H1 (cell line): ENCODE measurements around the gene VENTX. TPM values are rescaled to one million over a fixed set of nuclear protein-coding genes. Genes with fewer than 3 reads are reported as not detected.

ENCODE experiments used
- CTCF ChIA-PET: fragments of 300-600 bp; sonication (Branson Sonifier 250); formaldehyde crosslinking; loops from one replicate; lab custom pipeline; 2021; ENCODE audit not compliant: partially characterized antibody; lab: Charles Lee
- POLR2A ChIA-PET: fragments of 300-600 bp; sonication (Branson Sonifier 250); formaldehyde crosslinking; loops from one replicate; lab custom pipeline; 2021; ENCODE audit warnings: inconsistent platforms; ENCODE audit not compliant: partially characterized antibody; lab: Charles Lee
- DNase-seq, 2 experiments: peaks; one replicate each; pipeline versions ENCODE4 v3.0.0 to v3.0.0-alpha.2; 2010 to 2022; ENCODE audit warnings: low spot score in 2 of 2, low read depth in 1 of 2, mixed read lengths in 1 of 2
- FAIRE-seq: peaks from 2 replicates; lab custom pipeline; 2011; peaks lifted over from hg19 to GRCh38; lab: Jason Lieb, UNC
- H2AFZ ChIP-seq: 2 replicates; pipeline ENCODE4 v1.8.1; 2012; ENCODE audit warnings: low read length, inconsistent platforms
- H2AK5ac ChIP-seq: 2 replicates; pipeline ENCODE4 v1.6.1; 2013; ENCODE audit warnings: low read depth, low read length
- H2BK120ac ChIP-seq: replicated peaks from 2 replicates; pipeline ENCODE3; 2013; ENCODE audit warnings: low read depth, low read length, inconsistent platforms
- H2BK12ac ChIP-seq: 2 replicates; pipeline ENCODE4 v1.6.1; 2013; ENCODE audit warnings: low read depth, low read length
- H2BK15ac ChIP-seq: 2 replicates; pipeline ENCODE4 v1.6.1; 2013; ENCODE audit warnings: low read length
- H2BK20ac ChIP-seq: 2 replicates; pipeline ENCODE4 v1.6.1; 2013; ENCODE audit warnings: low read length
- H2BK5ac ChIP-seq: 2 replicates; pipeline ENCODE4 v1.6.1; 2013; ENCODE audit warnings: low read depth, low read length
- H3K14ac ChIP-seq: 2 replicates; pipeline ENCODE4 v1.6.1; 2013; ENCODE audit warnings: inconsistent platforms; ENCODE audit not compliant: insufficient read length
- H3K18ac ChIP-seq: 2 replicates; pipeline ENCODE4 v1.6.1; 2013; ENCODE audit warnings: low read length; ENCODE audit errors: extremely low read depth
- H3K23ac ChIP-seq: 2 replicates; pipeline ENCODE4 v1.6.1; 2013; ENCODE audit warnings: inconsistent platforms; ENCODE audit not compliant: insufficient read length
- H3K23me2 ChIP-seq: 2 replicates; pipeline ENCODE4 v1.6.1; 2013; ENCODE audit warnings: low read depth, low read length
- H3K27ac ChIP-seq: 2 replicates; pipeline ENCODE4 v1.6.1; 2011; ENCODE audit warnings: low read depth, low read length, inconsistent platforms
- H3K27me3 ChIP-seq, 4 experiments: replicated peaks in 1 of 4; 1 replicate in 1 of 4; 2 replicates in 3 of 4; pipeline versions ENCODE4 v1.6.1 to v1.8.1; 2011 to 2013; ENCODE audit warnings: low read length in 3 of 4, mild to moderate bottlenecking in 3 of 4, inconsistent platforms in 2 of 4, mixed read lengths in 2 of 4, moderate library complexity in 1 of 4; ENCODE audit not compliant: control insufficient read depth in 3 of 4, insufficient read depth in 3 of 4; ENCODE audit errors: extremely low read depth in 1 of 4
- H3K36me3 ChIP-seq, 4 experiments: 2 replicates each; pipeline versions ENCODE4 v1.6.1 to v1.8.1; 2011 to 2013; ENCODE audit warnings: mild to moderate bottlenecking in 4 of 4, low read length in 3 of 4, moderate library complexity in 2 of 4, control low read depth in 1 of 4, inconsistent platforms in 1 of 4; ENCODE audit not compliant: insufficient read depth in 4 of 4, control insufficient read depth in 2 of 4
- H3K4ac ChIP-seq: replicated peaks from 2 replicates; pipeline ENCODE3; 2013; ENCODE audit warnings: low read length, low read depth, mixed read lengths, inconsistent platforms; ENCODE audit not compliant: insufficient read length
- H3K4me1 ChIP-seq, 4 experiments: replicated peaks in 1 of 4; 1 replicate in 1 of 4; 2 replicates in 3 of 4; pipeline versions ENCODE4 v1.6.1 to v1.8.1; 2011 to 2013; ENCODE audit warnings: low read length in 3 of 4, inconsistent platforms in 2 of 4, mixed read lengths in 1 of 4; ENCODE audit not compliant: insufficient read depth in 4 of 4, control insufficient read depth in 3 of 4
- H3K4me2 ChIP-seq, 2 experiments: 2 replicates each; pipeline versions ENCODE4 v1.6.1 to v1.8.1; 2011 to 2013; ENCODE audit warnings: low read depth in 2 of 2, low read length in 2 of 2, control low read depth in 1 of 2, inconsistent platforms in 1 of 2, mild to moderate bottlenecking in 1 of 2; ENCODE audit not compliant: insufficient read depth in 1 of 2
- H3K4me3 ChIP-seq, 4 experiments: fragments of 200-600, 300-600 bp in 1 of 4; sonication (generic), shearing (Covaris generic), sonication (Bioruptor Twin) in 1 of 4; 2 replicates each; pipeline versions ENCODE4 v1.5.1 to v1.8.1; 2011 to 2016; ENCODE audit warnings: low read length in 4 of 4, low read depth in 3 of 4, control low read depth in 2 of 4, inconsistent platforms in 2 of 4, mild to moderate bottlenecking in 2 of 4, mixed read lengths in 1 of 4, moderate library complexity in 1 of 4; ENCODE audit not compliant: insufficient read depth in 2 of 4; ENCODE audit errors: extremely low read depth in 1 of 4
- H3K56ac ChIP-seq: replicated peaks from 2 replicates; pipeline ENCODE3; 2013; ENCODE audit warnings: low read depth, mild to moderate bottlenecking, mixed read lengths, low read length, inconsistent platforms; ENCODE audit not compliant: insufficient read length
- H3K79me1 ChIP-seq: 2 replicates; pipeline ENCODE4 v1.6.1; 2013; ENCODE audit warnings: low read depth, low read length, control low read depth
- H3K79me2 ChIP-seq, 2 experiments: 2 replicates each; pipeline versions ENCODE4 v1.6.1 to v1.8.1; 2012 to 2013; ENCODE audit warnings: low read length in 2 of 2, mild to moderate bottlenecking in 2 of 2, inconsistent platforms in 1 of 2; ENCODE audit not compliant: insufficient read depth in 2 of 2, control insufficient read depth in 1 of 2
- H3K9ac ChIP-seq, 4 experiments: replicated peaks in 1 of 4; 1 replicate in 1 of 4; 2 replicates in 3 of 4; pipeline versions ENCODE4 v1.6.1 to v1.8.1; 2011 to 2013; ENCODE audit warnings: low read depth in 3 of 4, low read length in 3 of 4, control low read depth in 2 of 4, mild to moderate bottlenecking in 2 of 4, moderate library complexity in 2 of 4, inconsistent platforms in 1 of 4; ENCODE audit errors: extremely low read depth in 1 of 4
- H3K9me3 ChIP-seq, 2 experiments: 2 replicates each; pipeline versions ENCODE4 v1.6.1 to v1.8.1; 2012 to 2013; ENCODE audit warnings: mild to moderate bottlenecking in 2 of 2, moderate library complexity in 2 of 2, control low read depth in 1 of 2, inconsistent platforms in 1 of 2, low read depth in 1 of 2, low read length in 1 of 2, mixed read lengths in 1 of 2; ENCODE audit not compliant: insufficient read depth in 2 of 2
- H4K20me1 ChIP-seq, 2 experiments: replicated peaks in 1 of 2; 2 replicates each; pipeline versions ENCODE3 to v1.8.1; 2011 to 2013; ENCODE audit warnings: inconsistent platforms in 2 of 2, low read length in 2 of 2, mild to moderate bottlenecking in 1 of 2; ENCODE audit not compliant: insufficient read depth in 2 of 2, control insufficient read depth in 1 of 2
- H4K5ac ChIP-seq: 2 replicates; pipeline ENCODE4 v1.6.1; 2013; ENCODE audit warnings: low read length, low read depth, mixed read lengths, inconsistent platforms; ENCODE audit not compliant: insufficient read length
- H4K8ac ChIP-seq: 2 replicates; pipeline ENCODE4 v1.8.0; 2013; ENCODE audit warnings: mild to moderate bottlenecking, moderate library complexity, low read length, inconsistent platforms; ENCODE audit not compliant: insufficient read depth; ENCODE audit errors: extremely low read depth
- H4K91ac ChIP-seq: replicated peaks from 2 replicates; pipeline ENCODE3; 2013; ENCODE audit warnings: low read length, mixed read lengths, inconsistent platforms; ENCODE audit not compliant: insufficient read length
- BRCA1 ChIP-seq: IDR thresholded peaks from 2 replicates; pipeline ENCODE4 v1.6.1; 2012; ENCODE audit warnings: low read depth, low read length, improper control_type of control experiment
- CBX5 ChIP-seq: fragments of 300-800, 300-1000 bp; sonication (generic); IDR thresholded peaks from 2 replicates; pipeline ENCODE4 v1.7.1; 2016; ENCODE audit warnings: antibody characterized with exemption, low read length, low read depth
- EGR1 ChIP-seq: IDR thresholded peaks from 2 replicates; pipeline ENCODE4 v1.6.1; 2011; ENCODE audit warnings: low read depth, low read length, borderline replicate concordance
- KDM1A ChIP-seq: fragments of 200-600, 300-600 bp; sonication (generic); IDR thresholded peaks from 2 replicates; pipeline ENCODE4 v1.7.1; 2016; ENCODE audit warnings: mild to moderate bottlenecking, low read length, borderline replicate concordance
- NANOG ChIP-seq: IDR thresholded peaks from 2 replicates; pipeline ENCODE4 v1.6.1; 2011; ENCODE audit warnings: low read length, low read depth, mild to moderate bottlenecking, inconsistent platforms; ENCODE audit not compliant: insufficient read depth, poor library complexity, severe bottlenecking
- PHF8 ChIP-seq: fragments of 200-600 bp; sonication (generic); conservative IDR thresholded peaks from 2 replicates; pipeline ENCODE4 v1.7.1; 2012; ENCODE audit warnings: low read depth, mild to moderate bottlenecking, inconsistent platforms, low read length, moderate library complexity
- RXRA ChIP-seq: IDR thresholded peaks from 2 replicates; pipeline ENCODE4 v1.6.1; 2011; ENCODE audit warnings: low read depth, mild to moderate bottlenecking, low read length, moderate library complexity; ENCODE audit not compliant: insufficient read depth
- SIN3A ChIP-seq, 2 experiments: IDR thresholded peaks in 1 of 2; conservative IDR thresholded peaks in 1 of 2; 2 replicates each; pipeline ENCODE4 v1.6.1; 2011 to 2012; ENCODE audit warnings: low read length in 2 of 2, improper control_type of control experiment in 1 of 2, low read depth in 1 of 2, mild to moderate bottlenecking in 1 of 2
- SP4 ChIP-seq: IDR thresholded peaks from 2 replicates; pipeline ENCODE4 v1.6.1; 2012; ENCODE audit warnings: low read length, inconsistent platforms
- TAF1 ChIP-seq: IDR thresholded peaks from 2 replicates; pipeline ENCODE4 v1.6.1; 2011; ENCODE audit warnings: mild to moderate bottlenecking, low read depth, low read length
- WGBS, 2 experiments: shearing (Covaris generic) in 1 of 2; methylation state at CpG; one replicate each; pipeline versions ENCODE4 v1.1.6 to v1.1.7; 2013 to 2015; ENCODE audit warnings: low lambda C conversion rate in 2 of 2, mixed read lengths in 2 of 2, inconsistent platforms in 1 of 2, low coverage in 1 of 2, missing lambda C conversion rate in 1 of 2; ENCODE audit not compliant: insufficient replicate concordance in 2 of 2, insufficient coverage in 1 of 2, insufficient read length in 1 of 2; ENCODE audit errors: extremely low coverage in 1 of 2, missing lambda C conversion rate in 1 of 2; 5-methylcytosine and 5-hydroxymethylcytosine counted together
- polyA plus RNA-seq, 7 experiments: library from polyadenylated mRNA; depleted of rRNA in 3 of 7; stranded (reverse) in 5 of 7; unstranded in 2 of 7; fragments of >200 nt in 5 of 7; fragments of 200-250 nt in 2 of 7; gene quantifications; 1 replicate in 5 of 7; 2 replicates in 1 of 7; 4 replicates in 1 of 7; pipeline versions ENCODE4 v1.2.1 to v1.2.3, GENCODE V29; 2011 to 2013; ENCODE audit warnings: missing spikeins in 2 of 7, mixed read lengths in 2 of 7
- total RNA-seq: library from RNA; stranded (reverse); fragmentation: NEBNext Ultra II Directional; extraction: Animal tissue kit (Norgen Biotek cat#: 25700); gene quantifications from 2 replicates; pipeline ENCODE4 v1.2.1, GENCODE V29; 2021
- TF ChIP-seq, protein P1 (sequence below): IDR thresholded peaks from 2 replicates; pipeline ENCODE4 v1.6.1; 2011; ENCODE audit warnings: low read length, improper control_type of control experiment

VENTX gene
- total and polyA plus RNA-seq, 2 of the 8 experiments (the other 6 are each of a cell fraction or from before 2014, with no cell fraction given), result 5.6 TPM

DNA sequence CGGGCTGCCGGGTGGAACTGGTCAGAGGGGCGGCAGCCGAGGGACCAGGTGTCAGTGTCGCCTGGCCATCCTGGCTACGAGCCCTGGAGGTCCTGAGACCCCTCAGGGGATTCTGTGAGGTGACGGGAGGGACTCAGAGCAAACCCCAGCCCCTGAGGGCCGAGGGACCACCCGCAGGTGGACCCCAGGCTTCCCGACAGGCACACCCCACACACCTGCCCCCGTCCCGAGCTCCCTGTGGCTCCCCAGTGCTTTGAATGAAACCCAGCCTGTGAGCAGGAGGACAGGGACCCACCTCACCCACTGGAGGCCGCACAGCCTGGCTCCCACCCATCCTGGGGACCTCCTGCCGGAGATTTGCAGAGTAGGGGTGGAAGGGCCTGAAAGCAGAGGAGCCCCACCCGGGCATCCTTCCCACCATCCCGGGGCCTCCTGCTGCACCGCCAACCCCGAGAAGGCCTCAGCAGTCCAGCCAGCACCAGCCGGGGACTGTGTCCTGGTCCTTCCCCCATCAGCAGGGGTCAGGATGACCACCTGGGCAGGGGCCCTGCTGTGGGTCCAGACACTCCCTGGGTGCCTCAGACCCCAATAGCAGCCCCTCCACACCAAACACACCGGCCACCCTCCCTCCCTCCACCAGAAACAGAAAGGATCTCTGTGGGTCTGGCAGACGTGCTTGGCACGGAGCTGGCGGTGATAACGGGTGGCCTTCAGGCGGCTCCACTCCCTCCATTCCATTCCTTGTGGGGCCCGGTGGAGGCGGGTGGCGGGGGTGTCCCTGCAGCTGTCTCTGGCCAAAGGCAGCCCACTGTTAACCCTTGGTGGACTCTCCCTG is 13.9 kb downstream of the VENTX start:
- Histone ChIP-seq H2BK5ac (no peak overlapping the region), H2BK120ac (no peak overlapping the region), H3K23me2 (0 out of 2 replicates have a peak, but pooled peaks cover 1% of the 10 kb centered on the region), H3K79me1 (0 out of 2 replicates have a peak, but pooled peaks cover 2% of the 10 kb centered on the region), H2AK5ac (no peak overlapping the region), H4K5ac (no peak overlapping the region), H2AFZ (no peak overlapping the region), H3K23ac (no peak overlapping the region), H3K18ac (no peak overlapping the region), H2BK15ac (no peak overlapping the region), H4K91ac (no peak overlapping the region), H3K79me2 (no peaks in the 10 kb centered on the region), H3K4me2 (no peak overlapping the region), H4K8ac (no peak overlapping the region), H3K4me3 (no peak overlapping the region), H3K9ac (no peak overlapping the region), H3K36me3 (no peaks in the 10 kb centered on the region), H3K27ac (no peak overlapping the region), H2BK20ac (no peak overlapping the region), H3K56ac (no peak overlapping the region), H3K9me3 (no peaks in the 10 kb centered on the region), H3K14ac (no peak overlapping the region), H4K20me1 (peaks cover 0 to 5% of the 10 kb centered on the region in 2 experiments), H2BK12ac (no peak overlapping the region), H3K4ac (no peak overlapping the region), H3K27me3 (no peaks in the 10 kb centered on the region; a peak in 3 of 7 replicates), H3K4me1 (peaks cover 0 to 7% (median 7%) of the 10 kb centered on the region in 4 experiments; a peak in 5 of 7 replicates)
- DNase-seq (no peak), FAIRE-seq (no peak)
- 85% methylated on average over 26 of the region's 28 CpGs; no CpG with 5 or more reads in 1 of the 2 experiments for WGBS, 2 experiments
- ChIA-PET POLR2A (no interaction called here), CTCF (no interaction called here)
- no peak for TF ChIP-seq BRCA1
- no peak for TF ChIP-seq SIN3A (conservative IDR thresholded peaks at IDR 0.05 in 1 of 2, IDR thresholded peaks at IDR 0.05 in 1 of 2; ENCODE audit: low read depth in 1 of 2, low read length in 2 of 2)
- no peak for TF ChIP-seq KDM1A
- TF ChIP-seq TAF1, result no peak
- TF ChIP-seq PHF8, result no peak
- no peak for TF ChIP-seq RXRA
- TF ChIP-seq, protein P1, sequence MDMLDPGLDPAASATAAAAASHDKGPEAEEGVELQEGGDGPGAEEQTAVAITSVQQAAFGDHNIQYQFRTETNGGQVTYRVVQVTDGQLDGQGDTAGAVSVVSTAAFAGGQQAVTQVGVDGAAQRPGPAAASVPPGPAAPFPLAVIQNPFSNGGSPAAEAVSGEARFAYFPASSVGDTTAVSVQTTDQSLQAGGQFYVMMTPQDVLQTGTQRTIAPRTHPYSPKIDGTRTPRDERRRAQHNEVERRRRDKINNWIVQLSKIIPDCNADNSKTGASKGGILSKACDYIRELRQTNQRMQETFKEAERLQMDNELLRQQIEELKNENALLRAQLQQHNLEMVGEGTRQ, result no peak
- no peak for TF ChIP-seq NANOG
- no peak for TF ChIP-seq SP4
- no peak for TF ChIP-seq EGR1
- no peak for TF ChIP-seq CBX5
